ENCODE data around the gene UBE2N.

- TF ChIP-seq CTCF (IDR thresholded peaks at IDR 0.05; ENCODE audit: insufficient read depth, low read length, poor library complexity, severe bottlenecking) (no peak), EZH2phosphoT487 (conservative IDR thresholded peaks at IDR 0.05; ENCODE audit: low read length) (no peak)
Measured at GRCh38 chr12:93429448-93429847, 12.3 kb downstream of the UBE2N start.
